ENCODE measurements around the gene HNRNPA2B1. TPM values are rescaled to one million over a fixed set of nuclear protein-coding genes. Genes with fewer than 3 reads are reported as not detected.

The HNRNPA2B1 gene
- 82.9 and 83.1 TPM in 2 replicates for total RNA-seq

DNA sequence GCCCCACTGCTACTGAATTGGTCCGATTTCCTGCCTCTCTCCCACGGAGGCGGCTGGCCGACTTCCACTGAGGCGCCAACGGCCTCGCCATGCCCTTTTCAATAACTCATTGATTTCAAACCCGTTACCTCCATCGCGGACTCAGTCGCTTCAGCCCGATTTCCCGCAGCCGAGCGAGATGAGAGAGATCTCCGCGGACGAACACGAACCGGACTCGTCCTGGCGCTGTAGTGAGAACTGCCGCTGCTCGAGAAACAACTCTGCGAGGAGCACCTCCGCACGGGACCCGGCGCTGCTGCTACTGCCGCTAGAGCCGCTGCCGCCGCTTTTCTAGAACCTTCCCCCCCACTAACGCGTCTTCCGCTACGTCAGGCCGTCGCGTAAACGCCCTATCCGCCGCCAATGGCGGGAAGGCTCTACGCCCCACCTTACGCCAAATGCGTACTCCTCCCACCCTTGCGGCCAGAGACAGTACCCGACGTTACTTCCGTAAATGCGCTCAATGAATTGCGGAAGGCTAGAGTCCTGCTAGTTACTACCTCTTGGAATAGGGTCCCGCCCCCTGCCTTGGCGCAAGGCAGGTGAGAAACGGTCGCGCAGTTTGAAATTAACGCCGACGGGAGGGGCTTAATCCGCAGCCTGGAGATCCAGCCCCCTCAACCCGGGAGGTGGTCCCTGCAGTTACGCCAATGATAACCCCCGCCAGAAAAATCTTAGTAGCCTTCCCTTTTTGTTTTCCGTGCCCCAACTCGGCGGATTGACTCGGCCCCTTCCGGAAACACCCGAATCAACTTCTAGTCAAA is at the start of gene HNRNPA2B1:
Gene HNRNPA2B1, minus strand, starts transcription at position 303 of the 803 bp plus-strand sequence. Its CDS starts 169 bp downstream, at position 134.
- TF ChIP-seq, protein P1, sequence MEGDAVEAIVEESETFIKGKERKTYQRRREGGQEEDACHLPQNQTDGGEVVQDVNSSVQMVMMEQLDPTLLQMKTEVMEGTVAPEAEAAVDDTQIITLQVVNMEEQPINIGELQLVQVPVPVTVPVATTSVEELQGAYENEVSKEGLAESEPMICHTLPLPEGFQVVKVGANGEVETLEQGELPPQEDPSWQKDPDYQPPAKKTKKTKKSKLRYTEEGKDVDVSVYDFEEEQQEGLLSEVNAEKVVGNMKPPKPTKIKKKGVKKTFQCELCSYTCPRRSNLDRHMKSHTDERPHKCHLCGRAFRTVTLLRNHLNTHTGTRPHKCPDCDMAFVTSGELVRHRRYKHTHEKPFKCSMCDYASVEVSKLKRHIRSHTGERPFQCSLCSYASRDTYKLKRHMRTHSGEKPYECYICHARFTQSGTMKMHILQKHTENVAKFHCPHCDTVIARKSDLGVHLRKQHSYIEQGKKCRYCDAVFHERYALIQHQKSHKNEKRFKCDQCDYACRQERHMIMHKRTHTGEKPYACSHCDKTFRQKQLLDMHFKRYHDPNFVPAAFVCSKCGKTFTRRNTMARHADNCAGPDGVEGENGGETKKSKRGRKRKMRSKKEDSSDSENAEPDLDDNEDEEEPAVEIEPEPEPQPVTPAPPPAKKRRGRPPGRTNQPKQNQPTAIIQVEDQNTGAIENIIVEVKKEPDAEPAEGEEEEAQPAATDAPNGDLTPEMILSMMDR (IDR thresholded peaks at IDR 0.05; ENCODE audit: extremely low read depth, low read depth, low read length) = no peak
- H3K79me2 ChIP-seq (ENCODE audit: insufficient read depth, low read length) = peaks cover 89% of the 10 kb centered on the region
- DNase-seq (ENCODE audit: insufficient read length, low spot score, missing footprints) = peak; percentile 95
- peaks cover 27% of the 10 kb centered on the region for H3K36me3 ChIP-seq (ENCODE audit: insufficient read depth, low read length)
- peaks cover 74% of the 10 kb centered on the region for H4K20me1 ChIP-seq (ENCODE audit: insufficient read depth, low read length)
- H3K4me2 ChIP-seq (ENCODE audit: insufficient read depth, low read length) = peak within 1 kb of the TSS; percentile 84
- no peaks in the 10 kb centered on the region for H3K9me3 ChIP-seq (ENCODE audit: low read depth, low read length)
- H3K27ac ChIP-seq (ENCODE audit: low read depth, low read length) = peak within 1 kb of the TSS; percentile 98
- peak within 1 kb of the TSS; percentile 71 for H2AFZ ChIP-seq (ENCODE audit: low read length)
- peaks cover 46% of the 10 kb centered on the region for H3K4me1 ChIP-seq (ENCODE audit: insufficient read depth, low read length)
- no peaks in the 10 kb centered on the region for H3K27me3 ChIP-seq (ENCODE audit: insufficient read depth, low read length)
- peak within 1 kb of the TSS; percentile 98 for H3K4me3 ChIP-seq (ENCODE audit: insufficient read depth, low read length)

GRCh38 chr7:26250239-26250638 is 49.7 kb upstream of the HNRNPA2B1 start:
- no peak overlapping the region for H2AFZ ChIP-seq (ENCODE audit: low read length)
- no peaks in the 10 kb centered on the region for H3K36me3 ChIP-seq (ENCODE audit: insufficient read depth, low read length)
- no peak overlapping the region for H3K27ac ChIP-seq (ENCODE audit: low read depth, low read length)
- no peaks in the 10 kb centered on the region for H3K79me2 ChIP-seq (ENCODE audit: insufficient read depth, low read length)
- no peaks in the 10 kb centered on the region for H3K9me3 ChIP-seq (ENCODE audit: low read depth, low read length)
- no peak overlapping the region for H3K4me2 ChIP-seq (ENCODE audit: insufficient read depth, low read length)
- no peaks in the 10 kb centered on the region for H3K27me3 ChIP-seq (ENCODE audit: insufficient read depth, low read length)
- H3K4me3 ChIP-seq (ENCODE audit: insufficient read depth, low read length) = no peak overlapping the region
- DNase-seq (ENCODE audit: insufficient read length, low spot score, missing footprints) = no peak
- TF ChIP-seq, protein P1 (IDR thresholded peaks at IDR 0.05; ENCODE audit: extremely low read depth, low read depth, low read length) = no peak
- no peaks in the 10 kb centered on the region for H3K4me1 ChIP-seq (ENCODE audit: insufficient read depth, low read length)
- H4K20me1 ChIP-seq (ENCODE audit: insufficient read depth, low read length) = no peaks in the 10 kb centered on the region

DNA sequence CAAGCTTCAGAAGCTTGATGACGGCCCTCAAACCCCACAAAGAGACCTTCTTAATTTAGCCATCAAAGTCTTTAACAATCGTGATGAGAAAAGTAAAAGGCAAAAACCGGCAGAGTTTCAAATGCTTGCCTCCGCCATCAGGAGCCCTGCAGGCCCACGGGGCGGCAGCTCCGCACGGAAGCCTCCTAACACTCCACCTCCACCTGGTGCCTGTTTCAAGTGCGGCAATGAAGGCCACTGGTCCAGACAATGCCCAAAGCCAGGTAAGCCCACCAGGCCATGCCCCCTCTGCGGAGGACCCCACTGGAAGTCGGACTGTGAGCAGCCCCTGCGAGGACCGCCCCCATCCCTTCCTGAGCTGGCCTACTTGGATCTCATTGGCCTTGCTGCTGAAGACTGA is 44.6 kb upstream of the HNRNPA2B1 start:
- Histone ChIP-seq H3K4me2 (ENCODE audit: insufficient read depth, low read length) (no peak overlapping the region), H3K36me3 (ENCODE audit: insufficient read depth, low read length) (no peaks in the 10 kb centered on the region), H3K4me1 (ENCODE audit: insufficient read depth, low read length) (no peaks in the 10 kb centered on the region), H3K27ac (ENCODE audit: low read depth, low read length) (no peak overlapping the region), H3K9me3 (ENCODE audit: low read depth, low read length) (no peaks in the 10 kb centered on the region), H3K4me3 (ENCODE audit: insufficient read depth, low read length) (no peak overlapping the region), H3K79me2 (ENCODE audit: insufficient read depth, low read length) (no peaks in the 10 kb centered on the region), H4K20me1 (ENCODE audit: insufficient read depth, low read length) (no peaks in the 10 kb centered on the region), H3K27me3 (ENCODE audit: insufficient read depth, low read length) (no peaks in the 10 kb centered on the region), H2AFZ (ENCODE audit: low read length) (no peak overlapping the region)
- DNase-seq (ENCODE audit: insufficient read length, low spot score, missing footprints) = no peak
- TF ChIP-seq, protein P1 (IDR thresholded peaks at IDR 0.05; ENCODE audit: extremely low read depth, low read depth, low read length) = no peak

GRCh38 chr7:26238032-26238431 is 37.5 kb upstream of the HNRNPA2B1 start:
- no peak overlapping the region for H2AFZ ChIP-seq (ENCODE audit: low read length)
- no peaks in the 10 kb centered on the region for H4K20me1 ChIP-seq (ENCODE audit: insufficient read depth, low read length)
- H3K79me2 ChIP-seq (ENCODE audit: insufficient read depth, low read length) = no peaks in the 10 kb centered on the region
- no peaks in the 10 kb centered on the region for H3K9me3 ChIP-seq (ENCODE audit: low read depth, low read length)
- no peak for DNase-seq (ENCODE audit: insufficient read length, low spot score, missing footprints)
- no peak overlapping the region for H3K4me2 ChIP-seq (ENCODE audit: insufficient read depth, low read length)
- no peaks in the 10 kb centered on the region for H3K36me3 ChIP-seq (ENCODE audit: insufficient read depth, low read length)
- TF ChIP-seq, protein P1 (IDR thresholded peaks at IDR 0.05; ENCODE audit: extremely low read depth, low read depth, low read length) = no peak
- H3K4me3 ChIP-seq (ENCODE audit: insufficient read depth, low read length) = no peak overlapping the region
- no peaks in the 10 kb centered on the region for H3K4me1 ChIP-seq (ENCODE audit: insufficient read depth, low read length)
- no peaks in the 10 kb centered on the region for H3K27me3 ChIP-seq (ENCODE audit: insufficient read depth, low read length)
- no peak overlapping the region for H3K27ac ChIP-seq (ENCODE audit: low read depth, low read length)
